GM21717 (cell line): ENCODE measurements around the gene OR51A7.
"Not testable (repeated sequence)": the region's sequence is repeated elsewhere in the genome, so short reads cannot be mapped to it uniquely, and the experiment has no call there.

Experiments
- ATAC-seq: cut with Tn5 transposase; IDR thresholded peaks from one replicate; pipeline ENCODE4 v1.9.1; 2021; ENCODE audit warnings: mild to moderate bottlenecking, moderate library complexity; ENCODE audit not compliant: unreplicated experiment

The OR51A7 gene

GRCh38 chr11:4955613-4956012, 52.0 kb downstream of the OR51A7 start, which contains the start of gene OR51A2:
OR51A2 (minus strand) TSS chr11:4955713; CDS start chr11:4955713, 0 bp downstream.
- not testable (repeated sequence) for ATAC-seq

DNA sequence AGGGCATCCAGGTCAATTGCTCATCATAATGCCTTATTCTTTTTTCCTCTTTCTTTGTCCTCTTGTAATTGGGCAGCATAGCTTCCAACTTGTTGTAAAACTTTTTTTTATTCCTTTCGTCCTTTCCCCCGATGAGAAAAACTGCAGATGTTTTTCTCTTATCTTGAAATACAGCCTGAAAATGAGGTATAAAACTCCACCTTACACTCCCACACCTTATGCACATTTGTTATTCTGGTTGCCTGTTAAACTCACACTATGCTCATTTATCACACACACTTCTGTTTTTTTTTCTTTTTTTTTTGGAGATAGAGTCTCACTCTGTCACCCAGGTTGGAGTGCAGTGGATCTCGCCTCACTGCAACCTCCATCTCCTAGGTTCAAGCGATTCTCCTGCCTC, 53.8 kb downstream of the OR51A7 start:
- no peak for ATAC-seq
